ENCODE results near the gene IL12RB2.
"Not testable (repeated sequence)": the region's sequence is repeated elsewhere in the genome, so short reads cannot be mapped to it uniquely, and the experiment has no call there.

Gene IL12RB2

DNA sequence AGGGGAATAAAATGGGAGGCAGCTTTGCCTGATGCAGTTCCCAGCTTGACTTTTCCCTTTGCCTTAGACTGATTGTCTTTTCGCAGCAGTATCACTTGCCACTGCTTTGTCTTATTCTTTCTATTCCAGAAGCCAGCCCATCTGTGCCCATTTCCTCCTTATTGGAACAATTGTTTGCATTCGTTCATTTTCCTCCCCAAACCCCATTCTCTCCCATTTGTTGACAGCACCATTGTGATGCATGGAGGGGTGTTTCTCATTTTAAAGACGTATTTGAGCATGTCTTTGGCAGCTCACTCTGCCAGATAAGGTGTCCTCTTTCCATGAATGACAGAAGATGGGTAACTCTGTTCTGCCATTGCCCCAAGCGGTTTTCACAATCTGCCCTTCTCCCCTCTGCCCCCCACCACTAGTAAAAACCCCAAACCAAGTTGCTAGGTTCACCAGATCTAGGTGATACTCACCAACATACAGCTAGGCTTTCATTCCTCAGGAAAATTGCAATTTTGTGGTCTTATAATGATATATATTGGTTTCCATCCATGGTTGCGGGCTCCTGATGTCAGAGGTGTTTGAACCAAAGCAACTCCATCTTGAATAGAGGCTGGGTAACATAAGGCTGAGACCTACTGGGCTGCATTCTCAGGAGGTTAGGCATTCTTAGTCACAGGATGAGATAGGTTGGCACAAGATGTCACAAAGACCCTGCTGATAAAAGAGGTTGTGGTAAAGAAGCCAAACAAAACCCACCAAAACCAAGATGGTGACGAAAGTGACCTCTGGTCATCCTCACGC, 91.7 kb downstream of the IL12RB2 start:
- DNase-seq (ENCODE audit: low read depth in 2 of 2) = no peak

DNA sequence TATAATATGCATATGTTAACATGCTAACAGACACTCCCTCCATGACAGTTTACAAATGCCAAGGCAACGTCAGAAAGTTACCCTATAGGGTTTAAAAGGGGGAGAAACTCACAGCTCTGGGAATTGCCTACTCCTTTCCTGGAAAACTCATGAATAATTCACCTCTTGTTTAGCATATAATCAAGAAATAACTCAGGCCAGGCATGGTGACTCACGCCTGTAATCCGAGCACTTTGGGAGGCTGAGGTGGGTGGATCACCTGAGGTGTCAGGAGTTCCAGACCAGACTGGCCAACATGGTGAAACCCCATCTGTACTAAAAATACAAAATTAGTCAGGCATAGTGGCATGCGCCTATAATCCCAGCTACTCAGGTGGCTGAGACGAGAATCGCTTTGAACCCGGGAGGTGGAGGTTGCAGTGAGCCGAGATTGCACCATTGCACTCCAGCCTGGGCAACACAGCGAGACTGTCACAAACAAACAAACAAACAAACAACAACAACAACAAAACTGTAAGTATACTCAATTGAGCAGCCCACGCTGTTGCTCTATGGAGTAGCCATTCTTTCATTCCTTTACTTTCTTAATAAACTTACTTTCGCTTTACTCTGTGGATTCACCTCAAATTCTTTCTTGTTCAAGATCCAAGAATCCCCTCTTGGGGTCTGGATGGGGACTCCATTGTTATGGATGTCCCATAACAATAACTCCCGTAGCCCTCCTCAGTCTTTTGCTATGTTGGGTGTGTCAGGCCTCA, 92.5 kb downstream of the IL12RB2 start:
- DNase-seq (ENCODE audit: low read depth in 2 of 2) = peak; percentile 47 to 63

DNA sequence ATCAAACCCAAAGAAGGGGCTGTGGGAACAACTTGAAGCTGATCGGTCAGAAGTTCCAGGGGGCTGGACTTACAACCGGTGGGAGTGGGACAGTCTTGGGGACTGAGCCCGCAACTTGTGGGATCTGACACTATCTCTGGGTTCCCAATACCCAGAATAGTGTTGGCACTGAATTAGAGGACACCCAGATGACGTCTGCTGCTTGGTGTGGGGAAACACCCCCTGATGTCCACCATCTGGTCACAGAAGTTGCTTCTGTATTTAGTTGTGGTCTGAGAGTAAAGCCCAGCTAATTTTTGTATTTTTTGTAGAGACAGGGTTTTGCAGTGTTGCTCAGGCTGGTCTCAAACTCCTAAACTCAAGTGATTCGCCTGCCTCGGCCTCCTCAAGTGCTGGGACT, 93.8 kb downstream of the IL12RB2 start:
- DNase-seq (ENCODE audit: low read depth in 2 of 2) = no peak

DNA sequence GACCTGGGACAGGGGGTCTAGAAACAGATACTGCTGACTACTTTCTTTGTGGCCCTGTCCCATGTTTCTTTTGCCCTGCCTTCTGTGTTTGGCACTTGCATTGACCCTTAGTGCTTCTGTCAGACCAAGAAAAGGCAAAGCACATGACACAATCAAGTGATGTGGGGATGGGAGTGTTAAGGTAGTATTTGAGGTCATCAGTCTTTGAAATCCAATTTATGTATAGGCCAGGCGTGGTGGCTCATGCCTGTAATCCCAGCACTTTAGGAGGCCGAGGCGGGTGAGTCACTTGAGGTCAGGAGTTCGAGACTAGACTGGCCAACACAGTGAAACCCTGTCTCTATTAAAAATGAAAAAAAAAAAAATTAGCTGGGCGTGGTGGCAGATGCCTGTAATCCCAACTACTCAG, 96.5 kb downstream of the IL12RB2 start:
- no peak for DNase-seq (ENCODE audit: low read depth in 2 of 2)

DNA sequence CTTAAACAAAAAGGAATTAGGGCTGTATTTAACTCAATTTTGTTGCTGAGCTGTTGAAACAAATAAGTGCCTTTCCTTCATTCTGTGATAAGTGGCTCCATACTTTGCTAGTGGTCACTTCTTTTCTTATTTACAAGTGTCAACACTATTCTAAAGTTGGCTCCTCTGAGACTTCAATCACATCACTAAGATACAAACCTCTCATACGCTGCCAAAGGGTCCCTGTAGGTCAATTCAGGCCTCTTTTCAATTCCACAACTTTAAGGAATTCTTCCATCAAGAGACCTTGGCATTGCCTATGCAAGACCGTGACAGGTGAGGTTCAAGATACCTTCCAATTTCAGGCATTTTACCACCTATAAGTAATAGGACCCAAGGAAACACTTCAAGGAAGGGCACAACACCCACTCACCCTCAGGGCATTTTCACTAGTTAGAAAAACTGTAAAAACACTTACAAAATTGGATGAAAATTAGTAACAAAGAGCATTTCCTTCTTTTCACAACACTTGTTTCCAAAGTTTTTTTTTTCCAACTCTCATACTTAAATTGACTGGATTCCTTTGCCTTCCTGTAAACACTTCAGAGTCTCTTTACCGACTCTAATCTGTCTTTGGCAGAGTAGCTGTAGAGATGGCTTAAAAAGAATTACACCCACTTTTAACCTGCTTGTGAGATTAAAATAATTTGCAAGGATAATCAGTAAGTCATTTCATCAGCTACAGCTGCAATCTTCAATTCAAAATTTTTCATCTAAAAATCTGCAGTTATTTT, 98.0 kb downstream of the IL12RB2 start:
- DNase-seq (ENCODE audit: low read depth in 2 of 2) = no peak

DNA sequence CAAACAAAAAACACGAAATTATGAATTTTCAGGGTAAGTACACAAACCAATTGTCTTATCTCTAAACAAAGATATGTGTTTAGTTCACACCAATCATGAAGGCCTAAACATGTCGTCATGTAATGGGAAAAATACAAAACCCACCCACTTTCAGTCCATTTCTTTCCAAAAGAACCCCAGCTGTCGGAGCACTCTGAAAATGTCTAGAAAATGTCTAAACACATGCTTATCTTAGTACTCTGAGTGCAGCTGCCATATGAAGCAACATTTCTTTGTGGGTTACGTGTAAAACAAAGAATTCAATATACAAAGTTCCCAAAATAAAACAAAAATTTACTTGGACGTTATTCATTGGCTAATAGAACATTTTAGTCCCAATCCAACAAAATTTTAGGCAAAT, 99.8 kb downstream of the IL12RB2 start:
- no peak for DNase-seq (ENCODE audit: low read depth in 2 of 2)

DNA sequence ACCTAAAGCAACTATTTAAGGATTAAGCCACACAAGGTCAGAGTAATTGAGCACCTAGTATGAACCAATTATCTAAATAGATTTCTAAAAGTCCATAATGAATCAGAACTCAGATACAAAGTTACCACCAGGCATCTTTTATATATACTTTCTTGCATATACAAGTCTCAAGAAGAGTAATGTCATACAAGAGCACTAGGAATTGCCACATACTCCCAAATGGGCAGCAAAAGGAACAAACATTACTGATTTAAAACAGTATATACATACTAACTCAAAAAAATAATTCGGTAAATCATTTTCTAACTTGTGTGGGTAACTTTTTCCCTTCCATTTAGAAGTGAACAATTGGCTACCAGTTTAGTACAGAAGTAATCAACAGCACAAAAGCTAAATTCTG, 100.5 kb downstream of the IL12RB2 start:
- no peak for DNase-seq (ENCODE audit: low read depth in 2 of 2)

DNA sequence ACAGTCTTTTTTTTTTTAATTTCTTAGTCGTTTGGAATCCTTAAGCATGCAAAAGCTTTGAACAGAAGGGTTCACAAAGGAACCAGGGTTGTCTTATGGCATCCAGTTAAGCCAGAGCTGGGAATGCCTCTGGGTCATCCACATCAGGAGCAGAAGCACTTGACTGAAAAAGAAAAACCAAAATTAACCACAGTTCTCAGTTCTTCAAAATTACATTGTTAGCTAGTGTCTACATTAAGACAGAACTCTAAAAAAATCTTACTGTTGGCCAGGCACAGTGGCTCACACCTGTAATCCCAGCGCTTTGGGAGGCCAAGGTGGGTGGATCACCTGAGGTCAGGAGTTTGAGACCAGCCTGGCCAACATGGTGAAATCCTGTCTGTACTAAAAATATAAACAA, 105.4 kb downstream of the IL12RB2 start:
- not testable (repeated sequence) for DNase-seq (ENCODE audit: low read depth in 2 of 2)

DNA sequence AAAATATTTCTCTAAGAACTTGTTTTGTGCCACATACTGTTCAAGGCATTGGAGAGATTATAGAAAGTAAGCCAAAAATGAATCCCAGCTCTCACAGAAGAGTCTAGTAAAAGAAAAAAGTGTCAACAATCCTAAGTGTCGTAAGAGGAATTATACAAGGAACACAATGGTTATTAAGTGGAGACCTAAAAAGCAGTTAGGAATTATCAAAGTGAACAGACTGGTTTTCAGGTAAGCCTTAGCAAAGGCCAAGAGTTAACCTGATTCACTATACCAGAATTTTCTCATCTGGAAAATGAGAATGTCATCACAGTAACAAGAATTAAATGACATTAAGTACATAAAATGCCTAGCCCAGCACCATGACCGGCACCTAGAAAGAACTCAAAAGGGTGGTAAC, 106.9 kb downstream of the IL12RB2 start:
- DNase-seq (ENCODE audit: low read depth in 2 of 2) = no peak

DNA sequence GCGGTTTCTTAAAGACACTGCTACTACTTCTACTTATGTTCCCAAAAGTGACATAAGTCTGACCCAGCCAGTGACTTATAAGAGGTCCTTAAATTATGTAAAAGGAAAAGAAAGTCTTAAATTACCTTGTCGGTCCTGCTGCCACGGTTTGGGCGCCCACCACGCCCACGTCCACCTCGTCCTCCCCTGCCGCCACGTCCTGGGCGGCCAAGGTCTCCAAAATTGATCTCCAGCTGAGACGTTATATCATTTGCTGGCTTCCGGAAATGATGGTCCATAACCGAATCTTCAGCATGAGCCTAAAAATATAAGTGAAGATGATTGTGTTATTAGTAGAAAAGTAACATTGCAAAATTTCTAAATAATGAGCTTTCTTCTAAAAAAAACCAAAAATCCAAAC, 107.4 kb downstream of the IL12RB2 start:
- no peak for DNase-seq (ENCODE audit: low read depth in 2 of 2)

DNA sequence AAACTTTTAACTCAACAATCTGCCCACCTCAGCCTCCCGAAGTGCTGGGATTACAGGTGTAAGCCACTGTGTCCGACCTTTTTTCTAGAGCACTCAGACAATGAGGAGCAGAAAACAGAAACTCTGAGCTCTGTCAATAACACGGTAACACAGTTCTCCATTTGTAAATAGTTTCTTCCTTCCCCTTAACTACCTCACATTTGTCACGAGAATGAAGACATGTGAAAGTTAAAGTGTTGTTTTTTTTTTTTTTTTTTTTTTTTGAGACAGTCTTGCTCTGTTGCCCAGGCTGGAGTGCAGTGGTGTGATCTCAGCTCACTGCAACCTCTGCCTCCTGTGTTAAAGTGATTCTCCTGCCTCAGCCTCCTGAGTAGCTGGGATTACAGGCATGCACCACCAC, 110.1 kb downstream of the IL12RB2 start:
- not testable (repeated sequence) for DNase-seq (ENCODE audit: low read depth in 2 of 2)

DNA sequence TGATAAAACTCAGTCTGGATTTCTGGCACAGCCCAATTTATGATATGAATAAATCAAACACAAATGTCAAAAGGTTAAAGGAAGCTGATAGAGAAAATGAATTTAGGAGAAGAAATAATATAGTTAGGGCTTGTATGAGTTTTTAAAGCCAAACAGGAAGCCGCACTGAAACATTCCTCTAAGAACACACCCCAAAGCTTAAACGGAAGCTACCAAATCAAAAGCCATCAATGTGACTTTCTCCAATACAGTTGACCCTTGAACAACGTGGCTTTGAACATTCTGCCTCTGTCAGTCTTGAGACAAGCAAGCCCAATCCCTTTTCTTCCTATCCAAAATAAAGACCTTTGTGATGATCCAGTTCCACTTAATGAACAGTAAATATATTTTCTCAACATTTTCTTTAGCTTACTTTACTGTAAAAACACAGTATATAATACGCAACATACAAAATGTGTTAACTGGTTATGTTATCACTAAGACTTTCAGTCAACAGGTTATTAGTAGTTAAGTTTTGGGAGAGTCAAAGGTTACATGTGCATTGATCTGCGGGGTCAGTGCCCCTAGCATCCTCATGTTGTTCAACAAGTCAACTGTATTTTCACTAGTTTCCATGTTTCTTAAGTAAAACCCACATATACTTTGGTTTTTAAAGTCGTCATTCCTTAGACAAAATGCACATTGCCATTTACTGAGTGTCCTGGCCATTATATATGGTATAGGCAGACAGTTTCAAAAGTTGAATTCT, 111.3 kb downstream of the IL12RB2 start:
- no peak for DNase-seq (ENCODE audit: low read depth in 2 of 2)

DNA sequence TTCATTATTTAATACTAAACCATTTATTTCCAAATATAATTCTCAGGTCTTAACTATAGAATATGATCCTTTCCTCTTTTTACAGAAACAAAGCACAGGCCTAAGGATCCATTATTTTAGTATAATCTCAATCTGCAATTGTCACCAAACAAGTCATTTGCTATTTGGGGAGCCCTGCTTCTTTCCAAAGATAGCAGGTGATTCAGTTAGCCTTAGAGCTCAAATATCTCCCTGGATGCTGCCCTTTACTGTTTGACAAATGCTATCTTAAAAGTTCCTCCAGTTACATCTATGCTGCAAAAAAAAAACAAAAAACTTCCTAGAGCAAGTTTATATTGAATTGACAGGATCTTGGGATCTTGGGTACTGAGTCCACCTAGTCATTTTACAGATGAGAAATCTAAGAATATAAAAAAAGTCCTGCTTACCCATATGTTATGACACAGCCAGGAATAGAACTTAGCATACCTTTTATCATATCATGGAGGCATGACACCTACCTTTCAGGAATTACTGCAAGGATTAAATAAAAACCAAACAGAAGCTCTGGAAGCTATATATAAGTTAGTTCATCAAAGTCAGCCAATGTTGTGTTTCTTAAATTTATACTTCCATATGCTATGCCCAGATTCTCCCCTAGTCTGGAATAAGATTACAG, 113.3 kb downstream of the IL12RB2 start:
- DNase-seq (ENCODE audit: low read depth in 2 of 2) = no peak

DNA sequence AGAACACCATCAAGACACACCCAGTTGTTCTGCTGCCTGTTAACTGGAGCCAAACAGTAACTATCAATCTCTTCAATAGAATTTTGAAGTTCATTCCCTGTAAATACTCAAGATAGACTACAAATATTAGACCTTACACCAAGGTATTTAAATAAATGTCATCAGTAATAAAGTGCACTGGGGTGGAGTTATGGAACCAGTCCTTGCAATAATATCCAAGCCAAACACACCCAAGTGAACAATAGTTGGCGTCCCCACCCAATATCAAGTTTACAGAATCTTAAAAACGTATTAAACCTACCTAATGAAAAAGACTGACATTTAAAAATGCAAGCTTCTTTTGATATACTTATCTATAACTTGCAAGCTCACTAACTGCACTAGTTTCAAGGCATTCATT, 119.8 kb downstream of the IL12RB2 start:
- DNase-seq (ENCODE audit: low read depth in 2 of 2) = no peak

DNA sequence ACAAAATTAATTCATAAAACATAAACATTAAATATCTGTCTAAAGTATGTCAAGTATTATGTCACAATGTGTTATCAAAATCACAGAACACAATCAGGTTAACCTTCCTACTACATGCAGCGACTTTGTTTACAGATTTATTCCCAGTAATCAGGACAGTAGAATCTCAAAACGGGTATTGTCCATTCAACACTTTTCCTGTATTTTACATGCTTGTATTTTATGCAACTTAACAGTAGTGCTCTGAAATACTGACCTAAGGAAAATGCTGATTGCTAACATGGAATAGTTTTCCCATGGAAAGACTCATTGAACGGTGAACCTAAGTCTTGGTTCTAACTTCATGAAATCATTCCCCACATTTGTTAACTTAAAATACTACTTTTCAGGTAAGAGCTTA, 120.3 kb downstream of the IL12RB2 start:
- DNase-seq (ENCODE audit: low read depth in 2 of 2) = no peak

DNA sequence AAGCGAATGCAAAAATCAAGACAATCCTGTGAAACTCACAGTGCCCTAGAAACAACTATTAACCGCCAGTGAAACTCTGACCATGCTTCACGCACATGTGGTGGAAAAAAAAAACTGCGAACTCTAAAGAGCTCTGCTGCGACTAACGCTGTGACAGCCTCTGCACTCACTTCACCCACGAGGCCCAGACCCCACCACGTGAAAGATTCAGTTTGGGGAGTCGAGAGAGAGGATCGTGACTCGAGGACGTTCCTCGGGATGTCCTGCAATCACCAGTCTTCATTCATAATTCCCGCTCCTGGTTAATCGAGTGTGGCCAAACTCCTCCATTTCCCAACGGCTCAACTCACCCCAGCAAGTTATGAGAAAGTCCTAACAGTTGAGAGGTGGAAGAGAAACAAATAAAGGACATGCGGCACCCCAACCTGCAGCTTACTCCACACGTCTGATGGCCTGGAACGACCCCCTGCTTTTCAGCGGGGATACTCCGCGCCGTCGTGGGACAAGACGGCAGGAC, 121.4 kb downstream of the IL12RB2 start:
- DNase-seq (ENCODE audit: low read depth in 2 of 2) = peak; percentile 28 to 35

DNA sequence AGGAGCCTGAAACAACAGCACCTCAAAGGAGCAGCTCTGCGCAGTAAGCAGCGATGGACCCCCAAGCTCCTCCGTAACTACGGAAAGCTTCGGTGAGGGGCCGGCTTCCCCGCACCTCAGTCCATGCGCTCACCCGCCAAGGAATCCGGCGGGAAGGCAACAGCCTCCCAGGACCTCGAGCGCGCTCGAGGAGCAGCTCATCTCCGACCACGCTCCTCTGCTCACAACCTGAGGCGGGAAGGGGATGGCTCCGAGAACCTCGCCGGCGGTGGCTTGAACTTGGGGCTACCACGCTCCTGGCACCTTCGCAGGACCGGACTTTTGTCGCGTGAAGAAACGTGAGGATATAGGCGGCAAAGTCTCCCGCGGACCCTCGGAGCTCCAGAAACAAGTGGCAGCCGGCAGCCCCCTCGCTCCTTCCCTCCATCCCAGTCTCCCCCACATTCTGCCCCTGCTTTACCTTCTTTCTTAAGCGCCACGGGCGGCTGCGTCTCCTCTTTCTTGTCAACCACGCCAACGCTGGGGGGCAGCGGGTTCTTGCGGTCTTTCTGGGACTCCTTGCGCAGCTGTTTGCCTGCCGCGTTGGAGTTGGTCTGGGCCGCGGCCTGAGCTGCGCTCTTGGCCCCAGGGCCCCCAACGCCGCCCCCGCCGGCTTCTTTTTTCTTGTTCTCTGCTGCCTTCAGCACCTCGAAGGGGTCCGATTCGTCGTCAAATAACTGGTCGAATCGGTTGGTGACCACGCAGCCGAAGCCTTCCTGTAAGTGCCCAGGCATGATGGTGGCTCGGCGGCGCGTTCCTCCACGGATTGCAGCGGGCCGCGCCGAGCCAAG, 122.1 kb downstream of the IL12RB2 start:
- peak; percentile 16 to 19 for DNase-seq (ENCODE audit: low read depth in 2 of 2)

DNA sequence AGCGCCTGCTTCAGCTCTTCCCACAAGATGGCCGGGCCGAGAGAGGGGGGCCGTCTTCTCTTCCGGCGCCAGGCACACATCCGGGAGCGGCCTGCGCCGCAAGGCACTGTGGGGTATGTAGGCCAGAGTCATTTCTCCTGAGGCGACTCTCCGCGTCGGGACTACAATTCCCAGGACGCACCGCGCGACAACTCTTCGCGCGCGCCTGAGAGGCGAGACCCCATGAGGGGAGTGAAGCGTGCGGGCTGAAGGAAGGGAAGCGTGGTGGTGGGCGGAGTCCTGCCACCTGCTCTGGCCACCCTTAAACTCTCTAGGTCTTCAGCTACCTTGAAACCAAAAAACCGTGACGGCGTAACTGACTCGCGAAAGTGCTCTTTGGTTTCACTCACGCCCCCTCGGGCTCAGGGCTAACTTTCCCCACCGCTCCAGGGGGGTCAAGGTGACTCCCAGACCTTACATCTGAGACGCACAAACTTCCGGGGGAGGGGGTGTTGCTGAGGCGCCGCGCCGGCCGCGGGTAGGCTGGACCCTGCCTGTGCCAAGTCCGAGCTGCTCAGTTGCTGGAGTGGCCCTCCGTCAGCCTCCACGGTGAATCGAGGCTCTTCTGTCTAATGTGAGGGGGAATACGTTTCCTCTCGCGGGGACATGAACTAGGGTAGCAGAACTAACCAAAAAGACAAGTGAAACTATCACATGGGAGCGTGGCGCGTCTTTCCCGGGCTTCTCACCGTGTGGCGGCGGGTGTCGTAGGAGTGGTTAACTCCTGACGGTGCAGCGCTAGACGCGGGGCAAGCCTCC, 122.9 kb downstream of the IL12RB2 start, which contains the start of gene SERBP1:
SERBP1 (minus strand) TSS at position 45 of the 798 bp plus-strand sequence. CDS start 102 bp downstream, outside the sequence.
- DNase-seq (ENCODE audit: low read depth in 2 of 2) = peak; percentile 86 to 93

DNA sequence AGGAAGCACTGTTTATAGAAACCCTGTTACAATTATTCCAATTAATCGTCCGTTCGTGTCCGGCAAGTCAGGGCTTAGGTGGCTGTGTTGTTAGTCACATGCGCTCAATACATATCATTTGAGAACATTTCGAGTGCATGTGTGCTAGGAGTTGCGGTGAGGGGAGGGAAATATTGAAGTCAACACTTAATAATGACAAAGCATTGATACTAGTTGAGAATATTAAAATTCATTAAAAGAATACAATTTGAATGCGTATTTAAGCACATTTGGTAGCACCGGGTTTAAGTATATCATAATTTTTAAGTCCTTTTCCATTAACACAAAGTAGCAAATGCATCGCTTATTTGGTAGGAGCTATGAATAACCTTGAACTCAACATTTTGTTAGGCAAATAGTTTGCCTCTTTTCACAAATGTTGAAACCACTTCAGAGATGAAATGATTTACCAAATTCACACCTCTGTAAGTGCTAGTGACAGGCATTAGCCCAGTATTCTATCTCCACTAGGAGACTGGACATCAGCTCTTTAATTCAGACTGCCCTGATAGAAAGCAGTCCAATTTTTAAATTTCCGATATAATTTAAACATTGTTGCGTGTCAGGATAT, 123.6 kb downstream of the IL12RB2 start:
- no peak for DNase-seq (ENCODE audit: low read depth in 2 of 2)

Data from stimulated activated CD4-positive, alpha-beta T cell treated with anti-CD3 and anti-CD28 coated beads, Interleukin-4, amount 100 ng/mL, for 48 hours (primary cell).